ENCODE data around the gene GATC. TPM values are rescaled to one million over a fixed set of nuclear protein-coding genes. Genes with fewer than 3 reads are reported as not detected.
A peak's percentile ranks its signal among the peaks of the same experiment; 100 is the strongest.

The GATC gene
- total RNA-seq, 1 experiment from 2014 or later = 30.9 TPM

DNA sequence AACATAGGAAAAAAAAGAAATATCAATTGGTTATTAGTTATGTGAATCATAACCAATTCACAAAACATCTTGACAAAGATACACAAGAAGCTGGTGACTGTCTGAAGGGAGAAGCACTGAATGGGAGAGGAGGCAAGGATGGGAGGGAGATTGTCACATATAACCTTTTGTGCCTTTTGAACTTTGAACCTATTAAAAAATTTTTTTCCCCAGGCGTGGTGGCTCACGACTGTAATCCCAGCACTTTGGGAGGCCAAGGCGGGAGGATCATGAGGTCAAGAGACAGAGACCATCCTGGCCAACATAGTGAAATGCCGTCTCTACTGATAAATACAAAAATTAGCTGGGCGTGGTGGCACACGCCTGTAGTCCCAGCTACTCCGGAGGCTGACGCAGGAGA, 62.3 kb downstream of the GATC start:
- TF ChIP-seq, protein P1, sequence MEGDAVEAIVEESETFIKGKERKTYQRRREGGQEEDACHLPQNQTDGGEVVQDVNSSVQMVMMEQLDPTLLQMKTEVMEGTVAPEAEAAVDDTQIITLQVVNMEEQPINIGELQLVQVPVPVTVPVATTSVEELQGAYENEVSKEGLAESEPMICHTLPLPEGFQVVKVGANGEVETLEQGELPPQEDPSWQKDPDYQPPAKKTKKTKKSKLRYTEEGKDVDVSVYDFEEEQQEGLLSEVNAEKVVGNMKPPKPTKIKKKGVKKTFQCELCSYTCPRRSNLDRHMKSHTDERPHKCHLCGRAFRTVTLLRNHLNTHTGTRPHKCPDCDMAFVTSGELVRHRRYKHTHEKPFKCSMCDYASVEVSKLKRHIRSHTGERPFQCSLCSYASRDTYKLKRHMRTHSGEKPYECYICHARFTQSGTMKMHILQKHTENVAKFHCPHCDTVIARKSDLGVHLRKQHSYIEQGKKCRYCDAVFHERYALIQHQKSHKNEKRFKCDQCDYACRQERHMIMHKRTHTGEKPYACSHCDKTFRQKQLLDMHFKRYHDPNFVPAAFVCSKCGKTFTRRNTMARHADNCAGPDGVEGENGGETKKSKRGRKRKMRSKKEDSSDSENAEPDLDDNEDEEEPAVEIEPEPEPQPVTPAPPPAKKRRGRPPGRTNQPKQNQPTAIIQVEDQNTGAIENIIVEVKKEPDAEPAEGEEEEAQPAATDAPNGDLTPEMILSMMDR (IDR thresholded peaks at IDR 0.05; ENCODE audit: insufficient read depth in 1 of 2, low read depth in 1 of 2, low read length in 1 of 2, severe bottlenecking in 1 of 2, unreplicated experiment in 1 of 2) = no peak
- Mint-ChIP-seq H3K36me3 (ENCODE audit: insufficient read depth, unreplicated experiment) (peaks cover 6% of the 10 kb centered on the region), H3K9me3 (ENCODE audit: unreplicated experiment) (no peaks in the 10 kb centered on the region), H3K4me1 (ENCODE audit: low read depth, unreplicated experiment) (peaks cover 7% of the 10 kb centered on the region), H3K27me3 (ENCODE audit: insufficient read depth, unreplicated experiment) (no peaks in the 10 kb centered on the region), H3K4me3 (ENCODE audit: unreplicated experiment) (no peak overlapping the region), H3K27ac (ENCODE audit: unreplicated experiment) (no peak overlapping the region)
- H3K4me3 ChIP-seq (ENCODE audit: low read depth, low read length) = no peak overlapping the region
- CTCF ChIA-PET = interaction anchor here (0.7 to 0.8 kb wide), 2 partner anchors 14 to 273 kb away, joined by 3 to 6 read pairs; no protein-coding TSS in a partner anchor
- no peaks in the 10 kb centered on the region for H3K36me3 ChIP-seq (ENCODE audit: control insufficient read depth, insufficient read depth, low read length)
- DNase-seq = peak in 1 of 2 experiments; percentile 14
- H3K4me1 ChIP-seq = peaks cover 7% of the 10 kb centered on the region; the same call in 1 of the 2 replicates
- POLR2A ChIA-PET = no interaction called here
- H3K27me3 ChIP-seq (replicated peaks; ENCODE audit: control insufficient read depth, insufficient read depth, low read length) = no peaks in the 10 kb centered on the region
- no peaks in the 10 kb centered on the region for H3K9me3 ChIP-seq
- intact Hi-C loops (cut with micrococcal nuclease; ENCODE audit: unreplicated experiment) = no loop called here
- no TSS peak for BruUV-seq (replicated peaks)

Other genes with a start within 250 kb of the GATC start
- gene RPLP0, start 245.3 kb upstream of the GATC start, total RNA-seq (2022) = 2,379 and 2,383 TPM in 2 replicates
- gene PXN, start 180.7 kb upstream of the GATC start, total RNA-seq (2022) = 150 and 162 TPM in 2 replicates
- 3,944 and 3,946 TPM in 2 replicates for gene RNU4-2, start 154.5 kb upstream of the GATC start, total RNA-seq (2022)
- 3,380 and 3,645 TPM in 2 replicates for gene RNU4-1, start 153.2 kb upstream of the GATC start, total RNA-seq (2022)
- 2.1 and 3.6 TPM in 2 replicates for gene SIRT4, start 144.1 kb upstream of the GATC start, total RNA-seq (2022)
- not detected in 2 replicates for gene PLA2G1B, start 118.7 kb upstream of the GATC start, total RNA-seq (2022)
- 21.7 and 24.8 TPM in 2 replicates for gene MSI1, start 77.3 kb upstream of the GATC start, total RNA-seq (2022)
- gene COX6A1, start 8.3 kb upstream of the GATC start, total RNA-seq (2022) = 474 and 492 TPM in 2 replicates
- gene TRIAP1, start 60 bp upstream of the GATC start, total RNA-seq (2022) = 34.5 and 36.7 TPM in 2 replicates
- gene SRSF9, start 23.3 kb downstream of the GATC start, total RNA-seq (2022) = 240 and 244 TPM in 2 replicates
- 323 and 324 TPM in 2 replicates for gene DYNLL1, start 49.7 kb downstream of the GATC start, total RNA-seq (2022)
- gene COQ5, start 82.7 kb downstream of the GATC start, total RNA-seq (2022) = 20.7 and 20.9 TPM in 2 replicates
- 133 and 164 TPM in 2 replicates for gene RNF10, start 87.9 kb downstream of the GATC start, total RNA-seq (2022)
- gene POP5, start 135.0 kb downstream of the GATC start, total RNA-seq (2022) = 49.5 and 53.9 TPM in 2 replicates
- gene CABP1, start 194.2 kb downstream of the GATC start, total RNA-seq (2022) = 0.95 and 1.0 TPM in 2 replicates
- gene MLEC, start 240.7 kb downstream of the GATC start, total RNA-seq (2022) = 143 and 150 TPM in 2 replicates

All from Caco-2 (cell line).